GM12864 (cell line): ENCODE data around the gene CLEC3A.
"Not testable (repeated sequence)": the region's sequence is repeated elsewhere in the genome, so short reads cannot be mapped to it uniquely, and the experiment has no call there.

Experiments used
- DNase-seq: peaks from one replicate; pipeline ENCODE4 v3.0.0-alpha.2; 2011; ENCODE audit warnings: low read depth
- H3K4me3 ChIP-seq: 2 replicates; pipeline ENCODE4 v1.5.1; 2011; ENCODE audit warnings: mild to moderate bottlenecking, low read depth, low read length, control low read depth
- CTCF ChIP-seq: IDR thresholded peaks from 2 replicates; pipeline ENCODE4 v1.5.1; 2011; ENCODE audit warnings: low read depth, mild to moderate bottlenecking, moderate library complexity, low read length, control low read depth, inconsistent platforms; ENCODE audit errors: missing control alignments

Gene CLEC3A

GRCh38 chr16:77987810-77988209, 34.5 kb upstream of the CLEC3A start:
- H3K4me3 ChIP-seq, result no peak overlapping the region
- no peak for DNase-seq
- no peak for TF ChIP-seq CTCF

GRCh38 chr16:77989846-77990245, 32.5 kb upstream of the CLEC3A start:
- no peak for TF ChIP-seq CTCF
- DNase-seq, result no peak
- H3K4me3 ChIP-seq, result no peak overlapping the region

- no peak for DNase-seq
- no peak overlapping the region for H3K4me3 ChIP-seq
- no peak for TF ChIP-seq CTCF
Measured at GRCh38 chr16:77991701-77992100, 30.6 kb upstream of the CLEC3A start.

- H3K4me3 ChIP-seq, DNase-seq: not testable (repeated sequence)
Measured at GRCh38 chr16:77992381-77992780, 30.0 kb upstream of the CLEC3A start.

- no peak for DNase-seq
- no peak overlapping the region for H3K4me3 ChIP-seq
- TF ChIP-seq CTCF, result no peak
Measured at GRCh38 chr16:77993111-77993985, 29.0 kb upstream of the CLEC3A start.

- H3K4me3 ChIP-seq, result no peak overlapping the region
- DNase-seq, result no peak
- TF ChIP-seq CTCF, result no peak
Measured at GRCh38 chr16:77995843-77996455, 26.4 kb upstream of the CLEC3A start.

GRCh38 chr16:77998350-77999023, 23.9 kb upstream of the CLEC3A start:
- no peak overlapping the region for H3K4me3 ChIP-seq
- no peak for TF ChIP-seq CTCF
- no peak for DNase-seq
